ENCODE data around the gene TUFM.

- TF ChIP-seq, protein P1, sequence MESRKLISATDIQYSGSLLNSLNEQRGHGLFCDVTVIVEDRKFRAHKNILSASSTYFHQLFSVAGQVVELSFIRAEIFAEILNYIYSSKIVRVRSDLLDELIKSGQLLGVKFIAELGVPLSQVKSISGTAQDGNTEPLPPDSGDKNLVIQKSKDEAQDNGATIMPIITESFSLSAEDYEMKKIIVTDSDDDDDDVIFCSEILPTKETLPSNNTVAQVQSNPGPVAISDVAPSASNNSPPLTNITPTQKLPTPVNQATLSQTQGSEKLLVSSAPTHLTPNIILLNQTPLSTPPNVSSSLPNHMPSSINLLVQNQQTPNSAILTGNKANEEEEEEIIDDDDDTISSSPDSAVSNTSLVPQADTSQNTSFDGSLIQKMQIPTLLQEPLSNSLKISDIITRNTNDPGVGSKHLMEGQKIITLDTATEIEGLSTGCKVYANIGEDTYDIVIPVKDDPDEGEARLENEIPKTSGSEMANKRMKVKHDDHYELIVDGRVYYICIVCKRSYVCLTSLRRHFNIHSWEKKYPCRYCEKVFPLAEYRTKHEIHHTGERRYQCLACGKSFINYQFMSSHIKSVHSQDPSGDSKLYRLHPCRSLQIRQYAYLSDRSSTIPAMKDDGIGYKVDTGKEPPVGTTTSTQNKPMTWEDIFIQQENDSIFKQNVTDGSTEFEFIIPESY (IDR thresholded peaks at IDR 0.05; ENCODE audit: extremely low read depth, insufficient replicate concordance, low read length), result no peak
- TF ChIP-seq CTCF (IDR thresholded peaks at IDR 0.05 in 2 of 3, conservative IDR thresholded peaks at IDR 0.05 in 1 of 3; ENCODE audit: borderline replicate concordance in 1 of 3, insufficient read depth in 1 of 3, low read depth in 2 of 3, low read length in 2 of 3), result no peak
- no peak for TF ChIP-seq POLR2A (IDR thresholded peaks at IDR 0.05; ENCODE audit: borderline replicate concordance, extremely low read depth, insufficient read depth, insufficient read length)
- no peak for TF ChIP-seq EZH2 (IDR thresholded peaks at IDR 0.05)
- no peak for TF ChIP-seq POLR2AphosphoS5 (IDR thresholded peaks at IDR 0.05; ENCODE audit: low read depth, low read length)
- TF ChIP-seq EZH2phosphoT487 (IDR thresholded peaks at IDR 0.05; ENCODE audit: borderline replicate concordance), result no peak
Measured at GRCh38 chr16:28839899-28840298, 6.2 kb downstream of the TUFM start.

Measured in HCT116 (cell line).